ENCODE measurements around the gene MYO9B.
A peak's percentile ranks its signal among the peaks of the same experiment; 100 is the strongest.

MYO9B gene

GRCh38 chr19:17077447-17078028, 2.0 kb downstream of the MYO9B start:
- peaks cover 7% of the 10 kb centered on the region for H3K36me3 ChIP-seq (ENCODE audit: control insufficient read depth, insufficient read depth, low read length)
- H3K4me1 ChIP-seq (ENCODE audit: control insufficient read depth, insufficient read depth, low read length, poor library complexity, severe bottlenecking) = peaks cover 34% of the 10 kb centered on the region
- no peak overlapping the region for H3K4me3 ChIP-seq (ENCODE audit: insufficient read depth, low read depth, low read length, poor library complexity, severe bottlenecking)
- no peak for DNase-seq
- no peaks in the 10 kb centered on the region for H3K9me3 ChIP-seq (ENCODE audit: control insufficient read depth, low read length)
- H3K27me3 ChIP-seq (replicated peaks; ENCODE audit: control insufficient read depth, insufficient read depth, low read length, poor library complexity, severe bottlenecking) = no peaks in the 10 kb centered on the region
- no peak overlapping the region for H3K27ac ChIP-seq (ENCODE audit: insufficient read depth, low read length, poor library complexity, severe bottlenecking)

DNA sequence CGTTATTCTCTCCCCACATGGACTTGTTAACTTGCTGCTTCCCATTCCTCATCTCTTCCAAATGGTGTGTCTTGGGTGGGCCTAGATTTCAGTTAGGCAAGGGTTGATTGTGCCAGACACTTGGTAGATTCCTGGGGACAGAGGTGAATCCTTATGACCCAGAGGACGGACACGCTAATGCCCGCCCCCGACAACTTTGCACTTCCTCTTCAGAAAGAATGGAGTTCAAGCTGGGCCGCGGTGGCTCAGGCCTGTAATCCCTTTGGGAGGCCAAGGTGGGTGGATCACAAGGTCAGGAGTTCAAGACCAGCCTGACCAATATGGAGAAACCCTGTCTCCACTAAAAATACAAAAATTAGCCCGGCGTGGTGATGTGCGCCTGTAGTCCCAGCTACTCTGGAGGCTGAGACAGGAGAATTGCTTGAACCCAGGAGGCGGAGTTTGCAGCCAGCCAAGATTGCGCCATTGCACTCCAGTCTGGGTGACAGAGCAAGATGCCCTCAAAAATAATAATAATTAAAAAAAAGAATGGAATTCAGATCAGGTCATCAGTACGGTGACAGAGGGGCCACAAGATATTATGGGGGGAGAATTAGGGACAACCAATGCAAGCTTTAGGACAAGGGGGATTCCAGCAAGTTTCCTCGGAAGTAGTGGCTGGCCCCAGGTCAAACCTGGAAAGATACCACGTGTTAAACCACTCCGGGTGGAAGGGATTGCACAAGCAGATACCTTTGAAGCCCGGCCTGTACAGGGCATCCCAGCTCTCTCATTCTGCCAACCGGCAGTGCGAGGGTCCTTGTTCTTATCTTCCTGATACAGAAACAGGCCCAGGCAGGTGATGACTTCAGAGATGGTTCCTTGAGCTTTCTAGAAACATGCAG, 2.7 kb downstream of the MYO9B start:
- no peaks in the 10 kb centered on the region for H3K9me3 ChIP-seq (ENCODE audit: control insufficient read depth, low read length)
- no peak overlapping the region for H3K4me3 ChIP-seq (ENCODE audit: insufficient read depth, low read depth, low read length, poor library complexity, severe bottlenecking)
- DNase-seq = no peak
- no peak overlapping the region for H3K27ac ChIP-seq (ENCODE audit: insufficient read depth, low read length, poor library complexity, severe bottlenecking)
- peaks cover 34% of the 10 kb centered on the region for H3K4me1 ChIP-seq (ENCODE audit: control insufficient read depth, insufficient read depth, low read length, poor library complexity, severe bottlenecking)
- no peaks in the 10 kb centered on the region for H3K27me3 ChIP-seq (replicated peaks; ENCODE audit: control insufficient read depth, insufficient read depth, low read length, poor library complexity, severe bottlenecking)
- no peaks in the 10 kb centered on the region for H3K36me3 ChIP-seq (ENCODE audit: control insufficient read depth, insufficient read depth, low read length)

DNA sequence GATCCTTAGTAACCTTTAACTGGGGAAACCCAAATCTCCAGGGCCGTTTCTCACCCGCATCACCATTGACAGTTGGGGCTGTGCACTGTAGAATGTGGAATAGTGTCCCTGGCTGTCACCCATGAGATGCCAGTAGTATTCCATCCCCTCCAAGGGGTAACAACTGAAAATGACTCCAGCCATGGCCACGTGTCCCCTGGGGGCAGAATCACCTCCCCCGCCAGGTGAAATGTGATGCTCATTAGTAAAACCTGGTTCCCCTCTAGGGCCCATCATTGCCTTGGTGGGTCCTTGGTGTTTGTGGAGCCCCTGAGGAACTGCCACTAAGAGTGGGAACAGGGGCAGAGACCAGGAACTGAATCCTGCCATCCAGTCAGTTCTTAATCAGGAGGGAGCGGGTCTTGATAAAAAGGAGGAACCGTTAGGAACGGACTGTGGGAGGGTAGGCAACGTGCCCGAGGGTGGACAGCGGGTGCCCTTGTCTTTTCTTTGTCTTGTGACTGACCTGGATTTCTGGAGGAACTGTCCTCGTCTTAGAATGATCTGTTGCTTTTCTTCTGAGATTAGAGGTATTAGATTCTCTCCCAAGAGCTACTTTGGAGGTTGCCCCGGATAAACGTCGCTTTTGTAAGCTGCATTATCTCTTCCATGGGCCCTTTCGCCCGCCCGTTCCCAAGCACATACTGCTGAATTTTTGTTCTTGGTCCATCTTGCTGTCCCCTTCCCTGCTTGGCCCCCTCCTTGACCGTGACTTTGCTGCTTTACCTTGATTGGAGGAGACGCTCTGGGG, 3.5 kb downstream of the MYO9B start:
- Histone ChIP-seq H3K4me1 (ENCODE audit: control insufficient read depth, insufficient read depth, low read length, poor library complexity, severe bottlenecking) (peaks cover 32% of the 10 kb centered on the region), H3K27me3 (replicated peaks; ENCODE audit: control insufficient read depth, insufficient read depth, low read length, poor library complexity, severe bottlenecking) (no peaks in the 10 kb centered on the region)

GRCh38 chr19:17079710-17080439, 4.3 kb downstream of the MYO9B start:
- peak overlapping the region; percentile 41 for H3K4me3 ChIP-seq (ENCODE audit: insufficient read depth, low read depth, low read length, poor library complexity, severe bottlenecking)
- peak overlapping the region; percentile 48 for H3K27ac ChIP-seq (ENCODE audit: insufficient read depth, low read length, poor library complexity, severe bottlenecking)
- H3K9me3 ChIP-seq (ENCODE audit: control insufficient read depth, low read length) = no peaks in the 10 kb centered on the region
- H3K36me3 ChIP-seq (ENCODE audit: control insufficient read depth, insufficient read depth, low read length) = no peaks in the 10 kb centered on the region
- peaks cover 26% of the 10 kb centered on the region for H3K4me1 ChIP-seq (ENCODE audit: control insufficient read depth, insufficient read depth, low read length, poor library complexity, severe bottlenecking)
- H3K27me3 ChIP-seq (replicated peaks; ENCODE audit: control insufficient read depth, insufficient read depth, low read length, poor library complexity, severe bottlenecking) = no peaks in the 10 kb centered on the region
- DNase-seq = peak; percentile 39 to 46 (median 40)

More for the DNA sequence above, 3.5 kb downstream of the MYO9B start:
- no peaks in the 10 kb centered on the region for H3K9me3 ChIP-seq (ENCODE audit: control insufficient read depth, low read length)
- H3K36me3 ChIP-seq (ENCODE audit: control insufficient read depth, insufficient read depth, low read length) = no peaks in the 10 kb centered on the region
- DNase-seq = no peak
- peak overlapping the region; percentile 41 for H3K4me3 ChIP-seq (ENCODE audit: insufficient read depth, low read depth, low read length, poor library complexity, severe bottlenecking)
- peak overlapping the region; percentile 48 for H3K27ac ChIP-seq (ENCODE audit: insufficient read depth, low read length, poor library complexity, severe bottlenecking)

DNA sequence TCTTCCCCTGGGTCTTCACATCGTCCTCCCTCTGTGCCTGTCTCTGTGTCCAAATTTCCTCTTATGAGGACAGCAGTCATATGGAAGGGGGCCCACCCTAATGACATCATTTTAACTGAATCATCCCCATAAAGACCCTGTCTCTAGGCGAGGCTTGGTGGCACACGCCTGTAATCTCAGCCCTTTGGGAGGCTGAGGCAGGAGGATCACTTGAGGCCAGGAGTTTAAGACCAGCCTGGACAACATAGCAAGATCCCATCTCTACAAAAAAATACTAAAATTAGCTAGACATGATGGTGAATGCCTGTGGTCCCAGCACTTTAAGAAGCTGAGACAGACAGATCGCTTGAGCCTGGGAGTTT, 4.8 kb downstream of the MYO9B start:
- no peak overlapping the region for H3K4me3 ChIP-seq (ENCODE audit: insufficient read depth, low read depth, low read length, poor library complexity, severe bottlenecking)

GRCh38 chr19:17081672-17082630, 6.4 kb downstream of the MYO9B start:
- Histone ChIP-seq H3K36me3 (ENCODE audit: control insufficient read depth, insufficient read depth, low read length) (peaks cover 10% of the 10 kb centered on the region), H3K4me1 (ENCODE audit: control insufficient read depth, insufficient read depth, low read length, poor library complexity, severe bottlenecking) (peaks cover 21% of the 10 kb centered on the region)

More for the DNA sequence above, 4.8 kb downstream of the MYO9B start:
- Histone ChIP-seq H3K4me1 (ENCODE audit: control insufficient read depth, insufficient read depth, low read length, poor library complexity, severe bottlenecking) (peaks cover 26% of the 10 kb centered on the region), H3K36me3 (ENCODE audit: control insufficient read depth, insufficient read depth, low read length) (no peaks in the 10 kb centered on the region), H3K9me3 (ENCODE audit: control insufficient read depth, low read length) (no peaks in the 10 kb centered on the region), H3K27ac (ENCODE audit: insufficient read depth, low read length, poor library complexity, severe bottlenecking) (no peak overlapping the region), H3K27me3 (replicated peaks; ENCODE audit: control insufficient read depth, insufficient read depth, low read length, poor library complexity, severe bottlenecking) (no peaks in the 10 kb centered on the region)
- no peak for DNase-seq

GRCh38 chr19:17086120-17086519, 10.5 kb downstream of the MYO9B start:
- Histone ChIP-seq H3K36me3 (ENCODE audit: control insufficient read depth, insufficient read depth, low read length) (peaks cover 13% of the 10 kb centered on the region), H3K4me3 (ENCODE audit: insufficient read depth, low read depth, low read length, poor library complexity, severe bottlenecking) (no peak overlapping the region), H3K27ac (ENCODE audit: insufficient read depth, low read length, poor library complexity, severe bottlenecking) (no peak overlapping the region), H3K9me3 (ENCODE audit: control insufficient read depth, low read length) (no peaks in the 10 kb centered on the region), H3K4me1 (ENCODE audit: control insufficient read depth, insufficient read depth, low read length, poor library complexity, severe bottlenecking) (no peaks in the 10 kb centered on the region), H3K27me3 (replicated peaks; ENCODE audit: control insufficient read depth, insufficient read depth, low read length, poor library complexity, severe bottlenecking) (no peaks in the 10 kb centered on the region)
- no peak for DNase-seq

More at GRCh38 chr19:17081672-17082630, 6.4 kb downstream of the MYO9B start:
- no peaks in the 10 kb centered on the region for H3K27me3 ChIP-seq (replicated peaks; ENCODE audit: control insufficient read depth, insufficient read depth, low read length, poor library complexity, severe bottlenecking)
- H3K27ac ChIP-seq (ENCODE audit: insufficient read depth, low read length, poor library complexity, severe bottlenecking) = no peak overlapping the region
- DNase-seq = no peak
- H3K9me3 ChIP-seq (ENCODE audit: control insufficient read depth, low read length) = no peaks in the 10 kb centered on the region
- no peak overlapping the region for H3K4me3 ChIP-seq (ENCODE audit: insufficient read depth, low read depth, low read length, poor library complexity, severe bottlenecking)

- Histone ChIP-seq H3K36me3 (ENCODE audit: control insufficient read depth, insufficient read depth, low read length) (peaks cover 13% of the 10 kb centered on the region), H3K4me1 (ENCODE audit: control insufficient read depth, insufficient read depth, low read length, poor library complexity, severe bottlenecking) (peaks cover 4% of the 10 kb centered on the region), H3K4me3 (ENCODE audit: insufficient read depth, low read depth, low read length, poor library complexity, severe bottlenecking) (no peak overlapping the region), H3K27ac (ENCODE audit: insufficient read depth, low read length, poor library complexity, severe bottlenecking) (no peak overlapping the region), H3K9me3 (ENCODE audit: control insufficient read depth, low read length) (no peaks in the 10 kb centered on the region), H3K27me3 (replicated peaks; ENCODE audit: control insufficient read depth, insufficient read depth, low read length, poor library complexity, severe bottlenecking) (no peaks in the 10 kb centered on the region)
- no peak for DNase-seq
Measured at GRCh38 chr19:17086834-17087233, 11.3 kb downstream of the MYO9B start.

GRCh38 chr19:17088552-17088951, 13.0 kb downstream of the MYO9B start:
- DNase-seq = no peak
- H3K36me3 ChIP-seq (ENCODE audit: control insufficient read depth, insufficient read depth, low read length) = peaks cover 13% of the 10 kb centered on the region
- H3K27ac ChIP-seq (ENCODE audit: insufficient read depth, low read length, poor library complexity, severe bottlenecking) = no peak overlapping the region
- H3K27me3 ChIP-seq (replicated peaks; ENCODE audit: control insufficient read depth, insufficient read depth, low read length, poor library complexity, severe bottlenecking) = no peaks in the 10 kb centered on the region
- peaks cover 8% of the 10 kb centered on the region for H3K4me1 ChIP-seq (ENCODE audit: control insufficient read depth, insufficient read depth, low read length, poor library complexity, severe bottlenecking)
- H3K9me3 ChIP-seq (ENCODE audit: control insufficient read depth, low read length) = no peaks in the 10 kb centered on the region
- no peak overlapping the region for H3K4me3 ChIP-seq (ENCODE audit: insufficient read depth, low read depth, low read length, poor library complexity, severe bottlenecking)

Data from effector memory CD4-positive, alpha-beta T cell (primary cell).